MM.1S (cell line): ENCODE measurements around the gene PPP4R1.
"Not testable (repeated sequence)": the region's sequence is repeated elsewhere in the genome, so short reads cannot be mapped to it uniquely, and the experiment has no call there.

Source experiments
- DNase-seq: peaks from one replicate; pipeline ENCODE4 v3.0.0-alpha.2; 2015
- H2AFZ ChIP-seq: fragments of 300-600 bp; sonication (generic); 2 replicates; pipeline ENCODE4 v1.6.0; 2016; ENCODE audit warnings: antibody characterized with exemption, low read length
- H3F3A ChIP-seq: fragments of 300-600 bp; sonication (generic); 2 replicates; pipeline ENCODE4 v1.6.1; 2016; ENCODE audit warnings: mild to moderate bottlenecking, antibody characterized with exemption, low read length, moderate library complexity, mixed read lengths; ENCODE audit not compliant: insufficient read depth
- H3K27ac ChIP-seq: fragments of 300-600 bp; sonication (generic); 2 replicates; pipeline ENCODE4 v1.5.1; 2016; ENCODE audit warnings: mild to moderate bottlenecking, low read length
- H3K27me3 ChIP-seq: fragments of 300-600 bp; sonication (generic); replicated peaks from 2 replicates; pipeline ENCODE4 v1.6.0; 2016; ENCODE audit warnings: low read length; ENCODE audit not compliant: insufficient read depth
- H3K36me3 ChIP-seq: fragments of 300-600 bp; sonication (generic); replicated peaks from 2 replicates; pipeline ENCODE4 v1.6.1; 2016; ENCODE audit warnings: mild to moderate bottlenecking, low read length, mixed read lengths; ENCODE audit not compliant: insufficient read depth
- H3K4me1 ChIP-seq: fragments of 300-600 bp; sonication (generic); 2 replicates; pipeline ENCODE4 v1.6.1; 2016; ENCODE audit warnings: low read length, mixed read lengths
- H3K4me2 ChIP-seq: fragments of 300-600 bp; sonication (generic); 2 replicates; pipeline ENCODE4 v1.6.0; 2016; ENCODE audit warnings: low read depth, low read length
- H3K4me3 ChIP-seq: fragments of 300-600 bp; sonication (generic); 2 replicates; pipeline ENCODE4 v1.5.1; 2016; ENCODE audit warnings: low read length, mixed read lengths
- H3K79me2 ChIP-seq: fragments of 300-600 bp; sonication (generic); 2 replicates; pipeline ENCODE4 v1.6.1; 2016; ENCODE audit warnings: mixed run types, low read length, mixed read lengths
- H3K9ac ChIP-seq: fragments of 300-600 bp; sonication (generic); 2 replicates; pipeline ENCODE4 v1.6.1; 2016; ENCODE audit warnings: low read length, mixed read lengths
- H3K9me2 ChIP-seq: fragments of 300-600 bp; sonication (generic); replicated peaks from 2 replicates; pipeline ENCODE4 v1.6.1; 2016; ENCODE audit warnings: mild to moderate bottlenecking, low read length, mixed read lengths; ENCODE audit not compliant: insufficient read depth
- H3K9me3 ChIP-seq: fragments of 300-600 bp; sonication (generic); replicated peaks from 2 replicates; pipeline ENCODE4 v1.6.1; 2016; ENCODE audit warnings: mild to moderate bottlenecking, low read length, mixed read lengths; ENCODE audit not compliant: insufficient read depth
- H4K20me1 ChIP-seq: fragments of 300-600 bp; sonication (generic); 2 replicates; pipeline ENCODE4 v1.6.1; 2016; ENCODE audit warnings: mild to moderate bottlenecking, low read length, moderate library complexity, mixed read lengths; ENCODE audit not compliant: insufficient read depth
- EZH2 ChIP-seq: fragments of 300-600 bp; sonication (generic); optimal IDR thresholded peaks from 2 replicates; pipeline ENCODE3; 2017; ENCODE audit warnings: low read depth, mild to moderate bottlenecking, antibody characterized with exemption, low read length, mixed read lengths
- EZH2phosphoT487 ChIP-seq: fragments of 300-600 bp; sonication (generic); IDR thresholded peaks from 2 replicates; pipeline ENCODE4 v1.6.1; 2018; ENCODE audit warnings: antibody characterized with exemption, low read length
- TF ChIP-seq, protein P1 (sequence below): fragments of 300-600 bp; sonication (generic); IDR thresholded peaks from 2 replicates; pipeline ENCODE4 v1.5.1; 2016; ENCODE audit warnings: antibody characterized with exemption, low read length, mixed read lengths

PPP4R1 gene

GRCh38 chr18:9608298-9608697 is 6.1 kb downstream of the PPP4R1 start:
- no peak overlapping the region for H3K27ac ChIP-seq
- H3K36me3 ChIP-seq = no peaks in the 10 kb centered on the region
- H3K27me3 ChIP-seq = no peaks in the 10 kb centered on the region
- H3K4me1 ChIP-seq = peaks cover 8% of the 10 kb centered on the region; the same call in 1 of the 2 replicates
- TF ChIP-seq, protein P1, sequence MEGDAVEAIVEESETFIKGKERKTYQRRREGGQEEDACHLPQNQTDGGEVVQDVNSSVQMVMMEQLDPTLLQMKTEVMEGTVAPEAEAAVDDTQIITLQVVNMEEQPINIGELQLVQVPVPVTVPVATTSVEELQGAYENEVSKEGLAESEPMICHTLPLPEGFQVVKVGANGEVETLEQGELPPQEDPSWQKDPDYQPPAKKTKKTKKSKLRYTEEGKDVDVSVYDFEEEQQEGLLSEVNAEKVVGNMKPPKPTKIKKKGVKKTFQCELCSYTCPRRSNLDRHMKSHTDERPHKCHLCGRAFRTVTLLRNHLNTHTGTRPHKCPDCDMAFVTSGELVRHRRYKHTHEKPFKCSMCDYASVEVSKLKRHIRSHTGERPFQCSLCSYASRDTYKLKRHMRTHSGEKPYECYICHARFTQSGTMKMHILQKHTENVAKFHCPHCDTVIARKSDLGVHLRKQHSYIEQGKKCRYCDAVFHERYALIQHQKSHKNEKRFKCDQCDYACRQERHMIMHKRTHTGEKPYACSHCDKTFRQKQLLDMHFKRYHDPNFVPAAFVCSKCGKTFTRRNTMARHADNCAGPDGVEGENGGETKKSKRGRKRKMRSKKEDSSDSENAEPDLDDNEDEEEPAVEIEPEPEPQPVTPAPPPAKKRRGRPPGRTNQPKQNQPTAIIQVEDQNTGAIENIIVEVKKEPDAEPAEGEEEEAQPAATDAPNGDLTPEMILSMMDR = no peak
- TF ChIP-seq EZH2phosphoT487 (no peak), EZH2 (no peak)
- H3K79me2 ChIP-seq = peaks cover 93% of the 10 kb centered on the region
- H3K9ac ChIP-seq = no peak overlapping the region
- H2AFZ ChIP-seq = no peak overlapping the region
- peaks cover 11% of the 10 kb centered on the region; the same call in 1 of the 2 replicates for H3F3A ChIP-seq
- no peak for DNase-seq
- H4K20me1 ChIP-seq = no peaks in the 10 kb centered on the region
- H3K4me2 ChIP-seq = no peak overlapping the region
- no peaks in the 10 kb centered on the region for H3K9me2 ChIP-seq
- no peaks in the 10 kb centered on the region for H3K9me3 ChIP-seq
- H3K4me3 ChIP-seq = no peak overlapping the region

- H3K9me2 ChIP-seq, H3F3A ChIP-seq, H3K27me3 ChIP-seq, H3K4me1 ChIP-seq, H3K4me2 ChIP-seq, H3K9me3 ChIP-seq, H4K20me1 ChIP-seq, H3K27ac ChIP-seq, H2AFZ ChIP-seq, H3K9ac ChIP-seq, DNase-seq, H3K36me3 ChIP-seq, H3K4me3 ChIP-seq: not testable (repeated sequence)
- H3K79me2 ChIP-seq = peaks cover 85% of the 10 kb centered on the region
Observed at GRCh38 chr18:9607111-9607510, 7.2 kb downstream of the PPP4R1 start.

- Histone ChIP-seq H3K36me3 (no peaks in the 10 kb centered on the region), H3K4me1 (no peaks in the 10 kb centered on the region), H4K20me1 (no peaks in the 10 kb centered on the region), H3K79me2 (peaks cover 83% of the 10 kb centered on the region), H3K9ac (no peak overlapping the region), H3K4me2 (no peak overlapping the region), H3K27me3 (no peaks in the 10 kb centered on the region), H2AFZ (no peak overlapping the region), H3F3A (no peaks in the 10 kb centered on the region), H3K4me3 (no peak overlapping the region), H3K9me2 (no peaks in the 10 kb centered on the region), H3K9me3 (no peaks in the 10 kb centered on the region), H3K27ac (no peak overlapping the region)
- DNase-seq = no peak
- no peak for TF ChIP-seq EZH2
- TF ChIP-seq EZH2phosphoT487 = no peak
Observed at GRCh38 chr18:9606039-9606438, 8.3 kb downstream of the PPP4R1 start.

DNA sequence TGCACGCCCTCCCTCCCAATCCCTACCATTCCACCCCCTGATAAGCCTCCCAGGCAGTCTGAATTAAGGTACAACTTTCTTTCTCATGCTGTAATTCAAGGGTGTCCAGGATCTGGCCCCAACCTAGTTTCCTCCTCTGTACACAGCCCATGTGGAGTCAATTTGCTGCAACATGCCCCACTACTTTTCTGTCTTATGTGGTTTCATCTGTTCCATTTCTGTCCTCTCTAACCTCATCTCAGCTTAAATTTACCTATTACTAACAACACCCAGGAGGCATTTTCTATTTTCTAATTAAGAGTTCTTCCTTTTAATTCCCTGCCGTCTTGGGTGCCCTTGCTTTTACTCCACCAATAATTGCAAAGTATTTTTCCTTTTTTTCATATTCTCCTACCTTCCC is 10.0 kb downstream of the PPP4R1 start:
- H4K20me1 ChIP-seq = no peaks in the 10 kb centered on the region
- H3K4me3 ChIP-seq = no peak overlapping the region
- H3K9me2 ChIP-seq = no peaks in the 10 kb centered on the region
- H3K79me2 ChIP-seq = peaks cover 82% of the 10 kb centered on the region
- no peaks in the 10 kb centered on the region for H3K9me3 ChIP-seq
- no peak overlapping the region for H3K27ac ChIP-seq
- no peaks in the 10 kb centered on the region for H3F3A ChIP-seq
- no peaks in the 10 kb centered on the region for H3K4me1 ChIP-seq
- no peak for TF ChIP-seq EZH2phosphoT487
- TF ChIP-seq, protein P1 = no peak
- no peak for TF ChIP-seq EZH2
- H3K4me2 ChIP-seq = no peak overlapping the region
- H2AFZ ChIP-seq = no peak overlapping the region
- no peaks in the 10 kb centered on the region for H3K36me3 ChIP-seq
- DNase-seq = no peak
- H3K9ac ChIP-seq = no peak overlapping the region
- H3K27me3 ChIP-seq = no peaks in the 10 kb centered on the region
